Pancreas (tissue), 10 donors: ENCODE results near the gene KIF11. TPM values are rescaled to one million over a fixed set of nuclear protein-coding genes. Genes with fewer than 3 reads are reported as not detected.
"Not testable (repeated sequence)": the region's sequence is repeated elsewhere in the genome, so short reads cannot be mapped to it uniquely, and the experiment has no call there.

ENCODE experiments used
- ATAC-seq, 4 donors: fragments of 200-7000 bp; cut with Tn5 transposase; one replicate each; pipeline versions ENCODE4 v1.8.0 to v1.9.1; 2020; ENCODE audit warnings: mild to moderate bottlenecking in 4 of 4, moderate library complexity in 4 of 4
- DNase-seq, 6 donors: peaks; one replicate each; pipeline ENCODE4 v3.0.0-alpha.2; 2020
- FAIRE-seq: peaks from 2 replicates; lab custom pipeline; 2012; peaks lifted over from hg19 to GRCh38; lab: Jason Lieb, UNC
- H3K27ac ChIP-seq, 4 donors: fragments of 200-600 bp; sonication (generic); 1 replicate in 3 of 4; 2 replicates in 1 of 4; pipeline versions ENCODE4 v1.5.0 to v1.8.0; 2020
- H3K27me3 ChIP-seq, 4 donors: fragments of 200-600 bp; one replicate each; pipeline ENCODE4 v1.8.0; 2021
- H3K36me3 ChIP-seq, 3 donors: fragments of 200-600 bp; sonication (generic) in 1 of 3; one replicate each; pipeline versions ENCODE4 v1.5.0 to v1.8.0; 2020 to 2021
- H3K4me1 ChIP-seq, 3 donors: fragments of 200-600 bp; one replicate each; pipeline ENCODE4 v1.8.0; 2021
- H3K4me3 ChIP-seq, 4 donors: fragments of 200-600 bp; sonication (generic) in 2 of 4; one replicate each; pipeline versions ENCODE4 v1.5.0 to v1.8.0; 2020 to 2021
- H3K9me3 ChIP-seq, 4 donors: fragments of 200-600 bp; one replicate each; pipeline ENCODE4 v1.8.0; 2021
- WGBS, 2 donors: extraction: QIAGEN DNeasy Blood & Tissue Kit; methylation state at CpG; one replicate each; pipeline ENCODE4 v1.1.7; 2013; 5-methylcytosine and 5-hydroxymethylcytosine counted together
- intact Hi-C, 3 donors: fragments of 100-400 bp; cut with DNase I; formaldehyde crosslinking; loops; one replicate each; pipeline versions ENCODE4 v1.11.1 to v1.14.2; 2022
- polyA plus RNA-seq, 2 donors: library from polyadenylated mRNA; stranded (reverse); fragments of 200-250 nt; gene quantifications; one replicate each; pipeline ENCODE4 v1.2.3, GENCODE V29; 2013
- total RNA-seq, 6 donors: library from RNA; stranded (reverse); fragmentation: NEBNext Ultra II Directional in 4 of 6; extraction: Animal tissue kit (Norgen Biotek cat#: 25700) in 4 of 6; gene quantifications; one replicate each; pipeline versions ENCODE4 v1.2.1 to v1.2.4, GENCODE V29; 2021 to 2023
- TF ChIP-seq, protein P1 (sequence below), 4 donors: fragments of 200-600 bp; sonication (generic) in 3 of 4; IDR thresholded peaks; one replicate each; pipeline versions ENCODE4 v1.5.0 to v1.8.0; 2021; ENCODE audit warnings: antibody characterized with exemption in 4 of 4
- donor health status: healthy with polysubstance abuse.
- donor health status: DM: no; HTN: no; CAD: no; lungs with moderate emphysema.
- donor health status: DM: no; HTN: no; CAD: no.
- donor health status: control.
- donor health status: control.
- donor health status: Bipolar disorder and iron deficiency.
- donor health status: DM: yes; HTN: yes; CAD: no.
- donor health status: DM: no; HTN: no; CAD: no.
- donor health status: DM: no; HTN: no; CAD: no.
- donor health status: DM: yes; HTN: yes; CAD: no.

The KIF11 gene
- total and polyA plus RNA-seq, 8 donors = 0.19 to 1.1 (median 0.41) TPM

GRCh38 chr10:92573091-92573797, 19.7 kb upstream of the KIF11 start:
- Histone ChIP-seq H3K36me3 (no peaks in the 10 kb centered on the region), H3K27ac (peak overlapping the region; percentile 87 to 94 (median 93)), H3K4me3 (peak overlapping the region; percentile 75 to 98 (median 84)), H3K9me3 (no peaks in the 10 kb centered on the region), H3K4me1 (peaks cover 0 to 16% (median 13%) of the 10 kb centered on the region in 3 donors), H3K27me3 (no peaks in the 10 kb centered on the region)
- TF ChIP-seq, protein P1, sequence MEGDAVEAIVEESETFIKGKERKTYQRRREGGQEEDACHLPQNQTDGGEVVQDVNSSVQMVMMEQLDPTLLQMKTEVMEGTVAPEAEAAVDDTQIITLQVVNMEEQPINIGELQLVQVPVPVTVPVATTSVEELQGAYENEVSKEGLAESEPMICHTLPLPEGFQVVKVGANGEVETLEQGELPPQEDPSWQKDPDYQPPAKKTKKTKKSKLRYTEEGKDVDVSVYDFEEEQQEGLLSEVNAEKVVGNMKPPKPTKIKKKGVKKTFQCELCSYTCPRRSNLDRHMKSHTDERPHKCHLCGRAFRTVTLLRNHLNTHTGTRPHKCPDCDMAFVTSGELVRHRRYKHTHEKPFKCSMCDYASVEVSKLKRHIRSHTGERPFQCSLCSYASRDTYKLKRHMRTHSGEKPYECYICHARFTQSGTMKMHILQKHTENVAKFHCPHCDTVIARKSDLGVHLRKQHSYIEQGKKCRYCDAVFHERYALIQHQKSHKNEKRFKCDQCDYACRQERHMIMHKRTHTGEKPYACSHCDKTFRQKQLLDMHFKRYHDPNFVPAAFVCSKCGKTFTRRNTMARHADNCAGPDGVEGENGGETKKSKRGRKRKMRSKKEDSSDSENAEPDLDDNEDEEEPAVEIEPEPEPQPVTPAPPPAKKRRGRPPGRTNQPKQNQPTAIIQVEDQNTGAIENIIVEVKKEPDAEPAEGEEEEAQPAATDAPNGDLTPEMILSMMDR (IDR thresholded peaks at IDR 0.05) = no peak
- DNase-seq (peak; percentile 22 to 61 (median 44)), FAIRE-seq (no peak), ATAC-seq (peak; percentile 36 to 50 (median 40))
- 0% methylated on average over 55 to 56 of the region's 56 CpGs for WGBS, 2 donors
- intact Hi-C loops = loop anchor here in 1 of 3 donors (10.0 kb wide), 1 partner anchor 58 kb away; no protein-coding TSS in a partner anchor

DNA sequence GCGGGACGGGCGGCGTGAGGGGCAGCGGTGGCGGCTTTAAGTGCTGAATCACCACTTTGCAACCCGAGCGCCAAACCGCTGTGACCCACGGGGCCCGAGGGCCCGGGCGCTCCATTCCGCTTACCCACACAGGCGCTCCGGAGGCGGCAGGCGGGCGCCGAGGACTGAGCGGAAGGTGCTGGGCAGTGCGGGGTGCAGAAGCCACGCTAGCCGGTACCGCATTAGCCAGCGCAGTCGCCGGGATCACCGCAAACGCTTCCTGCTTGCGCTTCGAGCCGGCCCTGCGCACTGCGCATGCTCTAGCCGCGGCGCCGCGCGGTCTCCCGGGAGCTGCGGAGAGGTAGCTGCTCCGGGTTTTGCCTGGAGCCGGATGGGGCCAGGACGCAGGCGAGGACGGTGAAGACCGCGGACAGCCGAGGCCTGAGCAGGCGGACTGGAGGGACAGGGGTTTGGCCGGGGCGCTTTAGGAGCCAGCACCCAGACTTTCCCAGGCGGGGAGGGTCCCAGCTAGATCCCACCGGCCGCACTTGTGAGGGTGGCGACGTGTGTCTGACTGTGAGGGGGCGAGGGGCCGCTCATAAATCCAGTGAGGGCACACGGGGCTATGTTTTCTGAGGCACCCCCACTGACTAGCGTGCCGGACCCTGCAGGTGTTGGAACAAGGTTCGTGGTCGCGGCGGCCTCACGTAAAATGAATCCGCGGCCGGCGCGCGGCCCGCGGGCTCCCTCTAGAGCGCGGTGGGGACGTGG, 19.0 kb upstream of the KIF11 start, which contains the start of gene IDE:
TSS of gene IDE (minus strand) at position 296 of the 750 bp plus-strand sequence. CDS start at position 222, 74 bp downstream.
- no peaks in the 10 kb centered on the region for H3K9me3 ChIP-seq
- H3K27ac ChIP-seq = peak within 1 kb of the TSS; percentile 87 to 94 (median 93)
- TF ChIP-seq, protein P1 (IDR thresholded peaks at IDR 0.05) = peak; percentile 54 to 72 (median 64)
- no peaks in the 10 kb centered on the region for H3K36me3 ChIP-seq
- H3K27me3 ChIP-seq = no peaks in the 10 kb centered on the region
- FAIRE-seq (no peak), DNase-seq (peak; percentile 84 to 97 (median 91)), ATAC-seq (peak; percentile 90 to 95 (median 92))
- H3K4me3 ChIP-seq = peak within 1 kb of the TSS; percentile 75 to 98 (median 84)
- 0 to 1% methylated on average over 76 to 80 of the region's 80 CpGs for WGBS, 2 donors
- intact Hi-C loops = loop anchor here in 1 of 3 donors (10.0 kb wide), 1 partner anchor 59 kb away; no protein-coding TSS in a partner anchor
- H3K4me1 ChIP-seq = peaks cover 0 to 16% (median 13%) of the 10 kb centered on the region in 3 donors

- peak overlapping the region; percentile 87 to 94 (median 93) for H3K27ac ChIP-seq
- peak overlapping the region; percentile 75 to 98 (median 84) for H3K4me3 ChIP-seq
- TF ChIP-seq, protein P1 (IDR thresholded peaks at IDR 0.05) = peak in 1 of 4 donors; percentile 1
- no peaks in the 10 kb centered on the region for H3K27me3 ChIP-seq
- no peaks in the 10 kb centered on the region for H3K9me3 ChIP-seq
- intact Hi-C loops = loop anchor here in 2 of 3 donors (5.0 to 10.0 kb wide), 2 partner anchors 57 to 60 kb away; no protein-coding TSS in a partner anchor
- ATAC-seq (peak in 3 of 4 donors; percentile 2 to 10 (median 2)), FAIRE-seq (no peak), DNase-seq (no peak)
- 3% methylated on average over 22 of the region's 22 CpGs for WGBS, 2 donors
- no peaks in the 10 kb centered on the region for H3K36me3 ChIP-seq
- H3K4me1 ChIP-seq = peaks cover 0 to 16% (median 13%) of the 10 kb centered on the region in 3 donors
Measured at GRCh38 chr10:92574548-92575261, 18.2 kb upstream of the KIF11 start.

DNA sequence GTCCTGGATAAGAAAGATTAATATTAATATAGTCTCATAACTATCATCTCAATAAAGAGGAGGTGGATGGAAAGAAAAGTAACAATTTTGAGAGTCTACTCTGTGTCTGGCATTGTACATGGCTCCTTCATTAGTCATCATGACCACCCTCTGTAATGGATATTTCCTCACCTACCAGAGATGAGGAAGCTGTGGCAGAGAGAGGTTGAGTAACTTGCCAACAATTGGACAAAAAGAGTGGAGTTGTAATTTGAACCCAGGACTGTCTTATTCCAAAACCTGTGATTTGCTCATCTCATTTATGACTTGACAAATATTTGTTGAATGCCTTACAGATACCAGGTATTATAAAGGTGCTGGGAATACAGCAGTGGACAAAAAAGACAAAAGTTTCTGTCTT, 17.0 kb upstream of the KIF11 start:
- intact Hi-C loops = loop anchor here in 2 of 3 donors (5.0 to 10.0 kb wide), 2 partner anchors 59 to 61 kb away; no protein-coding TSS in a partner anchor
- no peak overlapping the region for H3K4me3 ChIP-seq
- TF ChIP-seq, protein P1 (IDR thresholded peaks at IDR 0.05) = no peak
- H3K27me3 ChIP-seq = no peaks in the 10 kb centered on the region
- ATAC-seq = no peak
- no peaks in the 10 kb centered on the region for H3K9me3 ChIP-seq
- FAIRE-seq = no peak
- peaks cover 0 to 16% (median 13%) of the 10 kb centered on the region in 3 donors for H3K4me1 ChIP-seq
- H3K27ac ChIP-seq = no peak overlapping the region
- DNase-seq = no peak
- no peaks in the 10 kb centered on the region for H3K36me3 ChIP-seq

- H3K27me3 ChIP-seq, FAIRE-seq, DNase-seq, H3K9me3 ChIP-seq, H3K36me3 ChIP-seq, H3K27ac ChIP-seq, ATAC-seq, intact Hi-C loops, H3K4me1 ChIP-seq, H3K4me3 ChIP-seq: not testable (repeated sequence)
- WGBS, 2 donors = 87 to 89% methylated on average over 6 of the region's 6 CpGs
Measured at GRCh38 chr10:92582347-92582746, 10.6 kb upstream of the KIF11 start.
